Upper lobe of right lung (tissue), 1 donor: ENCODE measurements around the gene PRSS33. TPM values are rescaled to one million over a fixed set of nuclear protein-coding genes. Genes with fewer than 3 reads are reported as not detected.

ENCODE experiments used
- ATAC-seq: fragments of 200-7000 bp; cut with Tn5 transposase; one replicate; pipeline ENCODE4 v1.9.1; 2020; ENCODE audit warnings: mild to moderate bottlenecking, moderate library complexity
- DNase-seq: peaks from one replicate; pipeline ENCODE4 v3.0.0-alpha.2; 2020
- H3K27ac ChIP-seq: fragments of 200-600 bp; one replicate; pipeline ENCODE4 v1.8.0; 2022
- H3K27me3 ChIP-seq: fragments of 200-600 bp; one replicate; pipeline ENCODE4 v1.8.0; 2022; ENCODE audit warnings: mild to moderate bottlenecking
- H3K36me3 ChIP-seq: fragments of 200-600 bp; one replicate; pipeline ENCODE4 v1.8.0; 2022
- H3K4me1 ChIP-seq: fragments of 200-600 bp; one replicate; pipeline ENCODE4 v1.8.0; 2022
- H3K4me3 ChIP-seq: fragments of 200-600 bp; one replicate; pipeline ENCODE4 v1.8.0; 2022; ENCODE audit warnings: mild to moderate bottlenecking
- H3K9me3 ChIP-seq: fragments of 200-600 bp; one replicate; pipeline ENCODE4 v1.8.0; 2022
- intact Hi-C: fragments of 100-400 bp; cut with DNase I; formaldehyde crosslinking; loops from one replicate; pipeline ENCODE4 v1.11.0; 2022
- total RNA-seq: library from RNA; stranded (reverse); fragmentation: NEBNext Ultra II Directional; extraction: Animal tissue kit (Norgen Biotek cat#: 25700); gene quantifications from one replicate; pipeline ENCODE4 v1.2.1, GENCODE V29; 2021
- TF ChIP-seq, protein P1 (sequence below): fragments of 200-600 bp; IDR thresholded peaks from one replicate; pipeline ENCODE4 v1.8.0; 2022; ENCODE audit warnings: antibody characterized with exemption
- donor health status: DM: no; HTN: yes; CAD: no; lungs with severe emphysema.

Gene PRSS33
- total RNA-seq, 1 donor from 2014 or later = not detected

DNA sequence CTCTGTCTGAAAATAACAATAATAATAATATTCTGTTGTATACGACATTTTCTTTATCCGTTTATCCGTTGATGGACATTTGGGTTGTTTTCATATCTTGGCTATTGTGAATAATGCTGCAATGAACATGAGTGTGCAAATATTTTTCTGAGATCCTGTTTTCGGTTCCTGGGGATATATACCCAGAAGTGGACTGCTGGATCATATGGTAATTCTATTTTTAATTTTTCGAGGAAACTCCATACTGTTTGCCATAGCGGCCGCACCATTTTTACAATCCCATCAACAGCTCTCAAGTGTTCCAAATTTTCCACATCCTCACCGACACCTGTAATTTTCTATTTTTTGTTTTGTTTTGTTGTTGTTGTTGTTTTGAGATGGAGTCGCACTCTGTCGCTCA is 5.6 kb upstream of the PRSS33 start:
- Histone ChIP-seq H3K27ac (no peak overlapping the region), H3K36me3 (no peaks in the 10 kb centered on the region), H3K4me1 (no peaks in the 10 kb centered on the region), H3K27me3 (peaks cover 28% of the 10 kb centered on the region), H3K9me3 (no peaks in the 10 kb centered on the region), H3K4me3 (no peak overlapping the region)
- ATAC-seq (no peak), DNase-seq (no peak)
- TF ChIP-seq, protein P1, sequence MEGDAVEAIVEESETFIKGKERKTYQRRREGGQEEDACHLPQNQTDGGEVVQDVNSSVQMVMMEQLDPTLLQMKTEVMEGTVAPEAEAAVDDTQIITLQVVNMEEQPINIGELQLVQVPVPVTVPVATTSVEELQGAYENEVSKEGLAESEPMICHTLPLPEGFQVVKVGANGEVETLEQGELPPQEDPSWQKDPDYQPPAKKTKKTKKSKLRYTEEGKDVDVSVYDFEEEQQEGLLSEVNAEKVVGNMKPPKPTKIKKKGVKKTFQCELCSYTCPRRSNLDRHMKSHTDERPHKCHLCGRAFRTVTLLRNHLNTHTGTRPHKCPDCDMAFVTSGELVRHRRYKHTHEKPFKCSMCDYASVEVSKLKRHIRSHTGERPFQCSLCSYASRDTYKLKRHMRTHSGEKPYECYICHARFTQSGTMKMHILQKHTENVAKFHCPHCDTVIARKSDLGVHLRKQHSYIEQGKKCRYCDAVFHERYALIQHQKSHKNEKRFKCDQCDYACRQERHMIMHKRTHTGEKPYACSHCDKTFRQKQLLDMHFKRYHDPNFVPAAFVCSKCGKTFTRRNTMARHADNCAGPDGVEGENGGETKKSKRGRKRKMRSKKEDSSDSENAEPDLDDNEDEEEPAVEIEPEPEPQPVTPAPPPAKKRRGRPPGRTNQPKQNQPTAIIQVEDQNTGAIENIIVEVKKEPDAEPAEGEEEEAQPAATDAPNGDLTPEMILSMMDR = no peak
- intact Hi-C loops = no loop called here

DNA sequence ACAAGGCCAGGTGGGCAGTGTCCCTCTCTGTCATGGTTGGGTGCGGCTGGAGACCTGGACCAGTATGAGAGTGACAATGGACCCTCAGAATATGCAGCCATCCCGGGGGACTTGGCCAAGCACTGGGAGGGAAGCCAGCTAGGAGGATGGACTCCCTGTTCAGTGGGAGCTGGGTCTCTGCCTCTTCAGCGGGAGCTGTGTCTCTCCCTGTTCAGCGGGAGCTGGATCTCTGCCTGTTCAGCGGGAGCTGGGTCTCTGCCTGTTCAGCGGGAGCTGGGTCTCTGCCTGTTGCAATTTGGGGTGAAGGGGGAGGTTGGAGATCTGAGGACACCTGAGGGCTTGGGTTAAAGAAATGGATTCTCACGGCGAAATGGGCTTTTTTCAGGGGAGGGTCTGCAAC is 3.8 kb upstream of the PRSS33 start:
- DNase-seq = peak; percentile 30
- intact Hi-C loops = no loop called here
- Histone ChIP-seq H3K27me3 (peaks cover 37% of the 10 kb centered on the region), H3K27ac (no peak overlapping the region), H3K36me3 (no peaks in the 10 kb centered on the region), H3K4me1 (no peaks in the 10 kb centered on the region), H3K9me3 (no peaks in the 10 kb centered on the region), H3K4me3 (no peak overlapping the region)
- TF ChIP-seq, protein P1 = no peak
- ATAC-seq = no peak

DNA sequence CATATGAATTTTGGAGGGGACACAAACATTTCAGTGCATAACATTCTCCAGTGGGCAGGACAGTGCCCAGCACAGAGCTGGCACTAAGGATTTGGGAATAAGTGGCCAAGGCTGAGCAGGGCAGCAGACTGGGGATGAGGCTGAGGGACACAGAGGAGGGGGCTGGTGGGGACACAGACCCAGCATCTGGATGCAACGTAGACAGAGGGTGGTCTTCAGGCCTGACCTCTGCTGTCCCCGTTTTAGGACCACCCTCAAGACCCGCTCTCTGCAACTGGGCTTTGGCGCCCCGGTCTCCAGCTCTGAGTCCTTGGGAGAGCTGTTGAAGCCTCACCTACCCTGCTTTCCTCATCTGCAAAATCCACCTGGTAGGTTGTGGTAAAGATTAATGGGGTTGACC is 3.3 kb upstream of the PRSS33 start:
- Histone ChIP-seq H3K27me3 (peaks cover 42% of the 10 kb centered on the region), H3K4me1 (no peaks in the 10 kb centered on the region), H3K9me3 (no peaks in the 10 kb centered on the region), H3K36me3 (no peaks in the 10 kb centered on the region), H3K27ac (no peak overlapping the region), H3K4me3 (no peak overlapping the region)
- ATAC-seq = no peak
- intact Hi-C loops = no loop called here
- TF ChIP-seq, protein P1 = no peak
- peak; percentile 40 for DNase-seq

DNA sequence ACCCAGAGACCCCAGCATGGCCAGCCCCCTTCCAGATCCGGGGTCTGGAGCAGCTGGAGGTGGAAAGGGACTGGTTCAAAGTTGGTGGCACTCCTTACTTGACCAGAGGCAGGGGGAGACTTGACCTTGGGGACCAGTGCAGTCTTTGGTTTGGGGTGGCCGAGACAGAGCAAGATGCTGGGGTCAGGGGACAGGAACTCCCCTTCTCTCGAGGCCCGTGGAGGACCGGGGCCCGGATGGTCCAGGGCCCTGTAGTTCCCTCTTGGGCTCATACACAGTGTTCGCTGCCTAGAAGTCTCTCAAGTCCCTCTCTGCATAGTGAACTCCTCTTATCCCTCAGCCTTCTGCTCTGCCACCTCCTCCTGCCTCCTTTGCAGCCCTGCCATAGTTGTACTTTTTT is 601 bp upstream of the PRSS33 start:
- no peaks in the 10 kb centered on the region for H3K9me3 ChIP-seq
- H3K36me3 ChIP-seq = no peaks in the 10 kb centered on the region
- no peak overlapping the region for H3K27ac ChIP-seq
- peaks cover 51% of the 10 kb centered on the region for H3K27me3 ChIP-seq
- ATAC-seq (no peak), DNase-seq (peak; percentile 29)
- intact Hi-C loops = no loop called here
- no peak overlapping the region for H3K4me3 ChIP-seq
- peaks cover 6% of the 10 kb centered on the region for H3K4me1 ChIP-seq
- TF ChIP-seq, protein P1 = no peak

DNA sequence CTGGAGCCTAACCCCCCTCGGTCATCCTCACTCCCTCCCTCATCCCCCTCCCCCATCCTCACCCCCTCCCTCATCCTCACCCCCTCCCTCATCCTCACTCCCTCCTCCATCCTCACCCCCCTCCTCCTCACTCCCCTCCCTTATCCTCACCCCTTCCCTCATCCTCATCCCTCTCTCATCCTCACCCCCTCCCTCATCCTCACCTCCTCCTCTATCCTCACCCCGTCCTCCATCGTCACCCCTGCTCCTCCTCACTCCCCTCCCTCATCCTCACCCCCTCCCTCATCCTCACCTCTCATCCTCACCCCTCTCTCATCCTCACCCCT is 571 bp downstream of the PRSS33 start:
- Histone ChIP-seq H3K4me1 (peaks cover 6% of the 10 kb centered on the region), H3K9me3 (no peaks in the 10 kb centered on the region), H3K27me3 (peaks cover 51% of the 10 kb centered on the region), H3K36me3 (no peaks in the 10 kb centered on the region), H3K4me3 (no peak overlapping the region), H3K27ac (no peak overlapping the region)
- DNase-seq (no peak), ATAC-seq (no peak)
- TF ChIP-seq, protein P1 = no peak
- intact Hi-C loops = no loop called here

DNA sequence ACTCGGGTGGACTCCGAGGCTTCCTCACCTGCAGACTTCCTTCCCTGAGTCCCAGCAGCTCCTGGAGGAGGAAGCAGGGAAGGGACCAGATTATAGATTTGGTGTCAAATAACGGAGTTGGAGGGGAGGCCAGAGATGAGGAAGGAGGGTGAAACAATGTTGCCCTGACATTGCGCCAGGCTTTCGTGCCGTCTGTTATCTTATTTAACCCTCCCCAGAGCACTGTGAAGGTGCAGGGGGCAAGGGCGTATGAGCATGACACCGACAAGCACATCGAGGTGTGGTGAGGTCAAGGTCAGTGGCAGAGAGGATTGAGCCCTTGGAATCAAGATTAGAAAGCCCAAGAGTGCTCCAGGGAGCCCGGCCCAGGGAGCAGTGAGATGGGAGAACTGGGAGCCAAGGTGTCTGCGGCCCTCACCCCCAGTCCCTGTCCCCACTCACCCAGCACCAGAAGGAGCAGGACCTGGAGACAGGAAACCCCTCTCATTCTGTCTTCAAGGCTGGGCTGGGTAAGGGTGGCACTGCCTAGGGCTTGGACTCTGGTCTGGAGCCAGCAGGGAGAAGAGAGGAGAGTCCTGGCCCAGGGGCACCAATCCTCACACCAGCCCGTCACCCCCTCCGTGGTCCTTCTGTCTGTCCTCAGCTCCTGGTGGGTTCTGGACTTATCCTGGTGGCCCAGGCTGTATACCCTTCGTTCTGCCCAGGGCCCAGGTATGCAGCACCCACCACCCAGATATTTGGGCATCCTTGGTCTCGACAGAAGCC is 1.1 kb downstream of the PRSS33 start:
- no peaks in the 10 kb centered on the region for H3K9me3 ChIP-seq
- TF ChIP-seq, protein P1 = no peak
- DNase-seq = peak; percentile 44
- H3K27ac ChIP-seq = no peak overlapping the region
- H3K4me1 ChIP-seq = peaks cover 6% of the 10 kb centered on the region
- ATAC-seq = no peak
- H3K4me3 ChIP-seq = no peak overlapping the region
- peaks cover 49% of the 10 kb centered on the region for H3K27me3 ChIP-seq
- intact Hi-C loops = no loop called here
- H3K36me3 ChIP-seq = no peaks in the 10 kb centered on the region
